Psoas muscle (tissue), 8 donors: Measurements from ENCODE around the gene MAP2K1. TPM values are rescaled to one million over a fixed set of nuclear protein-coding genes. Genes with fewer than 3 reads are reported as not detected.

Source experiments
- ATAC-seq, 4 donors: fragments of 200-7000 bp; cut with Tn5 transposase; one replicate each; pipeline ENCODE4 v1.9.1; 2020; ENCODE audit warnings: moderate library complexity in 3 of 4, mild to moderate bottlenecking in 2 of 4
- DNase-seq, 2 donors: peaks; one replicate each; pipeline ENCODE4 v3.0.0-alpha.2; 2020
- H3K27ac ChIP-seq: fragments of 200-600 bp; one replicate; pipeline ENCODE4 v1.8.0; 2022
- H3K27me3 ChIP-seq, 3 donors: fragments of 200-600 bp in 1 of 3; one replicate each; pipeline versions ENCODE4 v1.6.1 to v1.8.0; 2013 to 2022; ENCODE audit warnings: low read length in 2 of 3, mild to moderate bottlenecking in 2 of 3, moderate library complexity in 1 of 3; ENCODE audit not compliant: insufficient read depth in 3 of 3
- H3K36me3 ChIP-seq, 2 donors: fragments of 200-600 bp in 1 of 2; one replicate each; pipeline versions ENCODE4 v1.6.1 to v1.8.0; 2013 to 2022; ENCODE audit warnings: low read depth in 1 of 2, mild to moderate bottlenecking in 1 of 2, moderate library complexity in 1 of 2; ENCODE audit not compliant: insufficient read depth in 1 of 2
- H3K4me1 ChIP-seq: fragments of 200-600 bp; one replicate; pipeline ENCODE4 v1.8.0; 2022
- H3K4me3 ChIP-seq: fragments of 200-600 bp; one replicate; pipeline ENCODE4 v1.8.0; 2022; ENCODE audit warnings: mild to moderate bottlenecking
- H3K9me3 ChIP-seq: fragments of 200-600 bp; one replicate; pipeline ENCODE4 v1.8.0; 2022
- WGBS, 3 donors: extraction: QIAGEN DNeasy Blood & Tissue Kit; methylation state at CpG; one replicate each; pipeline versions ENCODE4 v1.1.6 to v1.1.7; 2013; 5-methylcytosine and 5-hydroxymethylcytosine counted together
- intact Hi-C, 2 donors: fragments of 100-400 bp; cut with DNase I; formaldehyde crosslinking; loops; one replicate each; pipeline versions ENCODE4 v1.11.0 to v1.14.2; 2022
- polyA plus RNA-seq, 3 donors: library from polyadenylated mRNA; stranded (reverse); fragments of 200-250 nt; gene quantifications; one replicate each; pipeline ENCODE4 v1.2.3, GENCODE V29; 2013
- total RNA-seq, 4 donors: library from RNA; stranded (reverse); fragmentation: NEBNext Ultra II Directional in 2 of 4; extraction: Animal tissue kit (Norgen Biotek cat#: 25700) in 2 of 4; gene quantifications; one replicate each; pipeline versions ENCODE4 v1.2.1 to v1.2.4, GENCODE V29; 2021 to 2023
- TF ChIP-seq, protein P1 (sequence below): fragments of 200-600 bp; IDR thresholded peaks from one replicate; pipeline ENCODE4 v1.8.0; 2022; ENCODE audit warnings: antibody characterized with exemption
- donor health status: healthy with polysubstance abuse.
- donor health status: DM: no; HTN: no; CAD: no; lungs with moderate emphysema.
- donor health status: Bipolar disorder and iron deficiency.
- donor health status: healthy.
- donor health status: DM: yes; HTN: yes; CAD: no.
- donor health status: DM: no; HTN: no; CAD: no.
- donor health status: DM: no; HTN: no; CAD: no.
- donor health status: DM: yes; HTN: yes; CAD: no.

Gene MAP2K1
- total and polyA plus RNA-seq, 7 donors: 56.3 to 135 (median 66.9) TPM

DNA sequence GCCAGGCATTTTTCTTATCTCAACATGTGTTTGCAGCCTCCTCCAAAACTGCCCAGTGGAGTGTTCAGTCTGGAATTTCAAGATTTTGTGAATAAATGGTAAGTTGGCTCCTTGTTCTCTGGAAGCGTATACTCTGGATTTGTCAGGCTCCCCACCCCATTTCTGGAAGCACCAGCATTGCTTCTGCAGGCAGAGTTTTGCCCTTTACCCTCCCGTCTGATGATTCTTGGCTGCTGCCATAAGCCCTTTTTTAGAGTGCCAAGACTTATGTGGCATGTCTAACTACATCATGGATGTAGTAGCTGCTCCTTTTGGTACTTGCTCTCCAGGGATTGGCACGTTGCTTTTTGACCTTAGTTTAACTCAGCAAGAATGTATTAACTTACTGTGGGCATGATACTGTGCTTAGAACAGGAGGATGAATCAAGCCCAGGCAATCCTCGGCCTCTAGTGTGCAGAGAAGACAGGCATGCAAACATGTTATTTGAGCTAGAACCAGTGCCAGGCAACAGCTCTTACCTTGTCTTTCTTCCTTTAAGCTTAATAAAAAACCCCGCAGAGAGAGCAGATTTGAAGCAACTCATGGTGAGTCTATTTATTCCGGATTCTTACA, 102.6 kb downstream of the MAP2K1 start:
- H3K9me3 ChIP-seq: no peaks in the 10 kb centered on the region
- no peaks in the 10 kb centered on the region for H3K27me3 ChIP-seq
- H3K36me3 ChIP-seq: peaks cover 7 to 93% of the 10 kb centered on the region in 2 donors
- peaks cover 12% of the 10 kb centered on the region for H3K4me1 ChIP-seq
- ATAC-seq (peak; percentile 80 to 91 (median 88)), DNase-seq (no peak)
- intact Hi-C loops: loop anchor here in 1 of 2 donors (10.0 kb wide), 1 partner anchor 1474 kb away; no protein-coding TSS in a partner anchor
- 39 to 50% (median 40%) methylated on average over 6 of the region's 6 CpGs for WGBS, 3 donors
- TF ChIP-seq, protein P1, sequence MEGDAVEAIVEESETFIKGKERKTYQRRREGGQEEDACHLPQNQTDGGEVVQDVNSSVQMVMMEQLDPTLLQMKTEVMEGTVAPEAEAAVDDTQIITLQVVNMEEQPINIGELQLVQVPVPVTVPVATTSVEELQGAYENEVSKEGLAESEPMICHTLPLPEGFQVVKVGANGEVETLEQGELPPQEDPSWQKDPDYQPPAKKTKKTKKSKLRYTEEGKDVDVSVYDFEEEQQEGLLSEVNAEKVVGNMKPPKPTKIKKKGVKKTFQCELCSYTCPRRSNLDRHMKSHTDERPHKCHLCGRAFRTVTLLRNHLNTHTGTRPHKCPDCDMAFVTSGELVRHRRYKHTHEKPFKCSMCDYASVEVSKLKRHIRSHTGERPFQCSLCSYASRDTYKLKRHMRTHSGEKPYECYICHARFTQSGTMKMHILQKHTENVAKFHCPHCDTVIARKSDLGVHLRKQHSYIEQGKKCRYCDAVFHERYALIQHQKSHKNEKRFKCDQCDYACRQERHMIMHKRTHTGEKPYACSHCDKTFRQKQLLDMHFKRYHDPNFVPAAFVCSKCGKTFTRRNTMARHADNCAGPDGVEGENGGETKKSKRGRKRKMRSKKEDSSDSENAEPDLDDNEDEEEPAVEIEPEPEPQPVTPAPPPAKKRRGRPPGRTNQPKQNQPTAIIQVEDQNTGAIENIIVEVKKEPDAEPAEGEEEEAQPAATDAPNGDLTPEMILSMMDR: no peak
- no peak overlapping the region for H3K27ac ChIP-seq
- no peak overlapping the region for H3K4me3 ChIP-seq

DNA sequence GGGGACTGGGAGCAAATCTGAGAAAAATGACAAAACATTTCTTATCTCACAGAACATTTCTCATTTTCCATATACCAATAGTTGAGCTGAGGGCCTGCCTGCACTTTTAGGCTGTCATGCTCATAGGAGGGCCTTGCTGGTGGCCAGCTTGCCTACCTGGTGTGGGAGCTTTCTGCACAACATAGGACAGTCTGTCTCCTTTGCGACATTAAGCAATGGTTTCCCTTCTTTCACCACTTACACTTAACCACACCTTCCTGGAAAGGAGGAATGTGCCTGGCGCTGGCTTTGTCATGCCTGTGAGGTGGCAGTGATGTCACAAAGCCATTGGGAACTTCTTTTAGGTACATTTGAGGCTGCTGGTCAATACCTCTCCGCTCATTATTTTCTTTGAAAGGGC, 105.1 kb downstream of the MAP2K1 start:
- intact Hi-C loops: loop anchor here in 1 of 2 donors (10.0 kb wide), 1 partner anchor 137 kb away; the partner anchor contains the start of gene TIPIN
- TF ChIP-seq, protein P1: no peak
- H3K9me3 ChIP-seq: no peaks in the 10 kb centered on the region
- peaks cover 9 to 93% of the 10 kb centered on the region in 2 donors for H3K36me3 ChIP-seq
- H3K4me3 ChIP-seq: no peak overlapping the region
- no peak for DNase-seq
- H3K27me3 ChIP-seq: no peaks in the 10 kb centered on the region
- H3K4me1 ChIP-seq: peaks cover 27% of the 10 kb centered on the region
- WGBS, 3 donors: 94 to 95% (median 94%) methylated on average over 3 of the region's 3 CpGs
- ATAC-seq: peak in 1 of 4 donors; percentile 36
- H3K27ac ChIP-seq: no peak overlapping the region

DNA sequence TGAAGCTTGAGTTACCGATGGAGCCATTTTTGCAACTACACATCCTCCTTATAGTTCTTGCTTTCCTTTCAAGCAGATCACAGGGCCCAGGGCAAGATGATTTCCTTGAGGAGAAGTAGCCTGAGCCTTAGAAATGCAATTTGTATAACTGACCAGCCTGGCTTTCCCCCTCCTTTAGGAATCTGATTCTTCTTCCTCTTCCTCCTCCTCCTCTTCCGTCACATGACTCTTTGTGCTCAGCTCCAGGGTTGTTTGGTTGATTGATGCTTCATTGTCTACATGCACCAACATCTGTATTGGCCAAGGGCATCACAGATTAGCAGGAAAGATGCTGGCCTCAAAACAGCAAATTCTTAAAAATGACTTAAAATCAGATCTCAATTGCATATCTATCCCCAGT, 107.5 kb downstream of the MAP2K1 start:
- intact Hi-C loops: loop anchor here in 1 of 2 donors (10.0 kb wide), 1 partner anchor 139 kb away; the partner anchor contains the start of gene TIPIN
- DNase-seq (no peak), ATAC-seq (no peak)
- Histone ChIP-seq H3K27ac (no peak overlapping the region), H3K4me1 (peaks cover 36% of the 10 kb centered on the region), H3K4me3 (no peak overlapping the region), H3K9me3 (no peaks in the 10 kb centered on the region), H3K36me3 (peaks cover 12 to 87% of the 10 kb centered on the region in 2 donors), H3K27me3 (no peaks in the 10 kb centered on the region)
- TF ChIP-seq, protein P1: no peak
- 85 to 96% (median 92%) methylated on average over 2 of the region's 2 CpGs for WGBS, 3 donors

DNA sequence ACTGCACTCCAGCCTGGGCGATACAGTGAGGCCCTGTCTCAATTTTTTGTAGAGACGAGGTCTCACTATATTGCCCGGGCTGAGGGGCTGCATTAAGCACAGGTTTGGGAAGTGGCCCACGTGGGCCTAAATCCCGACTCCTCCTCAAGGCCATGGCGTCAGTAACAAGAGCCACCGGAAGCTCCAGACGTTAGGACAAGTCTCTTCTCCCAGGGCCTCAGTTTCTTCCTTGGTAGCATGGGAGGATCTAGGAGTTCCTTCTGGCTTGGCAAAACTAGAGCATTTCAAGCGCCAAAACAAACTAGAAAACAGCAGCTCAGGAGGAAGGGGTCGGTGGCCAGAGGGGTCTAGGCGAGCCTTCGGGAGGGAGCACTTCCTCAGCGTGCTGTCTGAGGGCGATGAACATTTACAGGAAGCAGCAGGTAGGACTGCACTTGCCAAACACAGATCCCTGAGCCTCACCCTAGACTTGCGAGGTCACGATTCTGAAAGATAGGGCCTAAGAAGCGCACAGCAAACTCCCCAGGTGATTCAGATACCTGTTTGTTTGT, 110.3 kb downstream of the MAP2K1 start:
- 16 to 19% (median 19%) methylated on average over 17 of the region's 17 CpGs for WGBS, 3 donors
- ATAC-seq (peak; percentile 26 to 44 (median 34)), DNase-seq (no peak)
- peaks cover 27% of the 10 kb centered on the region for H3K4me1 ChIP-seq
- H3K4me3 ChIP-seq: peak overlapping the region; percentile 91
- intact Hi-C loops: loop anchor here in 1 of 2 donors (2.0 to 10.0 kb wide), 2 partner anchors 110 to 142 kb away; partner anchors contain the start of genes MAP2K1 and TIPIN
- no peaks in the 10 kb centered on the region for H3K9me3 ChIP-seq
- no peaks in the 10 kb centered on the region for H3K27me3 ChIP-seq
- H3K27ac ChIP-seq: peak overlapping the region; percentile 88
- peaks cover 9 to 88% of the 10 kb centered on the region in 2 donors for H3K36me3 ChIP-seq
- TF ChIP-seq, protein P1: no peak
